HG02973 (cell line): ENCODE results near the gene PKM.
"Not testable (repeated sequence)": the region's sequence is repeated elsewhere in the genome, so short reads cannot be mapped to it uniquely, and the experiment has no call there.

ENCODE experiments used
- ATAC-seq: cut with Tn5 transposase; IDR thresholded peaks from one replicate; pipeline ENCODE4 v1.9.1; 2021; ENCODE audit warnings: moderate library complexity; ENCODE audit not compliant: unreplicated experiment

The PKM gene

GRCh38 chr15:72231066-72231832 is at the start of gene PKM:
Gene PKM, minus strand, starts transcription at chr15:72231190. Its CDS starts 12,093 bp downstream, at chr15:72219097.
- ATAC-seq = peak; percentile 35

- no peak for ATAC-seq
These were observed 49.8 kb upstream of the PKM start for GRCh38 chr15:72280751-72281150.

- ATAC-seq = no peak
These were observed 47.7 kb upstream of the PKM start for GRCh38 chr15:72278737-72279136.

- ATAC-seq = no peak
These were observed 45.3 kb upstream of the PKM start for GRCh38 chr15:72276326-72276700.

GRCh38 chr15:72275635-72276325 is 44.8 kb upstream of the PKM start:
- ATAC-seq = not testable (repeated sequence)

GRCh38 chr15:72272997-72273352 is 42.0 kb upstream of the PKM start:
- ATAC-seq = no peak

- peak; percentile 89 for ATAC-seq
These were observed 41.4 kb upstream of the PKM start, which contains the start of gene PARP6 for GRCh38 chr15:72272213-72272996. Gene PARP6, minus strand, starts transcription at chr15:72272554. Its CDS starts 5,077 bp downstream, at chr15:72267477.

- ATAC-seq = no peak
These were observed 40.9 kb upstream of the PKM start for GRCh38 chr15:72271895-72272212.

- no peak for ATAC-seq
These were observed 40.2 kb upstream of the PKM start for GRCh38 chr15:72271221-72271620.

GRCh38 chr15:72269739-72270138 is 38.7 kb upstream of the PKM start:
- no peak for ATAC-seq

GRCh38 chr15:72265031-72265430 is 34.0 kb upstream of the PKM start:
- no peak for ATAC-seq

GRCh38 chr15:72252663-72253299 is 21.8 kb upstream of the PKM start:
- no peak for ATAC-seq

GRCh38 chr15:72249142-72249810 is 18.3 kb upstream of the PKM start:
- ATAC-seq = no peak

- no peak for ATAC-seq
These were observed 17.5 kb upstream of the PKM start for GRCh38 chr15:72248514-72248913.

- ATAC-seq = no peak
These were observed 11.9 kb upstream of the PKM start for GRCh38 chr15:72242775-72243370.

- no peak for ATAC-seq
These were observed 8.7 kb upstream of the PKM start for GRCh38 chr15:72239652-72240051.

GRCh38 chr15:72238586-72238985 is 7.6 kb upstream of the PKM start:
- no peak for ATAC-seq

GRCh38 chr15:72237853-72238224 is 6.8 kb upstream of the PKM start:
- no peak for ATAC-seq

- ATAC-seq = peak; percentile 65
These were observed 6.3 kb upstream of the PKM start for GRCh38 chr15:72237029-72237852.
